HCT116 (cell line): ENCODE results near the gene ATF7. TPM values are rescaled to one million over a fixed set of nuclear protein-coding genes. Genes with fewer than 3 reads are reported as not detected.

Experiments used
- ATAC-seq: fragments of 200-7000 bp; cut with Tn5 transposase; 2 replicates; pipeline ENCODE4 v1.9.1; 2020; ENCODE audit warnings: mild to moderate bottlenecking, moderate library complexity
- BruUV-seq: library from RNA; stranded (reverse); fragments of 400-500 nt; replicated peaks from 2 replicates; lab custom pipeline; 2021; lab: Mats Ljungman, UMichigan
- CTCF ChIA-PET: fragments of 300-600 bp; sonication (Branson Sonifier 250); formaldehyde crosslinking; loops from one replicate; lab custom pipeline; 2021; ENCODE audit warnings: antibody characterized with exemption; lab: Charles Lee
- POLR2A ChIA-PET: fragments of 300-600, 350-600 bp; sonication (Branson Sonifier 250); formaldehyde crosslinking; loops from one replicate; lab custom pipeline; 2021; ENCODE audit warnings: antibody characterized with exemption; lab: Charles Lee
- RAD21 ChIA-PET, 2 experiments: fragments of 300-600 bp; sonication (Branson Sonifier 250); formaldehyde crosslinking; loops; one replicate each; lab custom pipeline; 2023; ENCODE audit warnings: low total read pairs in 2 of 2; ENCODE audit not compliant: uncharacterized antibody in 2 of 2, unreplicated experiment in 2 of 2, low non-redundant PET in 1 of 2; lab: Charles Lee
- DNase-seq: peaks from one replicate; pipeline ENCODE4 v3.0.0-alpha.2; 2010; ENCODE audit warnings: low read depth, low spot score
- H2AFZ ChIP-seq: fragments of 200-600 bp; shearing (Covaris generic), sonication (generic); 2 replicates; pipeline ENCODE4 v1.6.1; 2017; ENCODE audit warnings: low read depth, mixed run types, mixed read lengths, antibody characterized with exemption, low read length; ENCODE audit not compliant: poor library complexity, severe bottlenecking
- H3K27ac ChIP-seq: 2 replicates; pipeline ENCODE4 v1.5.1; 2012; ENCODE audit warnings: low read depth, low read length
- H3K27me3 ChIP-seq: fragments of 200-600 bp; sonication (generic); 2 replicates; pipeline ENCODE4 v1.6.1; 2016; ENCODE audit warnings: mixed run types, low read length, mixed read lengths; ENCODE audit not compliant: insufficient read depth
- H3K36me3 ChIP-seq, 2 experiments: fragments of 200-500 bp in 1 of 2; fragments of 200-600 bp in 1 of 2; sonication (Bioruptor generic) in 1 of 2; sonication (generic) in 1 of 2; 2 replicates each; pipeline versions ENCODE4 v1.5.1 to v1.6.1; 2014 to 2016; ENCODE audit warnings: low read length in 2 of 2, inconsistent platforms in 1 of 2, mixed read lengths in 1 of 2, mixed run types in 1 of 2; ENCODE audit not compliant: insufficient read depth in 2 of 2, control insufficient read depth in 1 of 2
- H3K4me1 ChIP-seq, 2 experiments: fragments of 200-600 bp in 1 of 2; sonication (generic) in 1 of 2; 2 replicates each; pipeline versions ENCODE4 v1.5.1 to v1.6.1; 2012 to 2017; ENCODE audit warnings: low read length in 2 of 2, inconsistent platforms in 1 of 2, mild to moderate bottlenecking in 1 of 2, mixed read lengths in 1 of 2, mixed run types in 1 of 2, moderate library complexity in 1 of 2; ENCODE audit not compliant: insufficient read depth in 2 of 2, control insufficient read depth in 1 of 2
- H3K4me2 ChIP-seq: fragments of 200-600 bp; sonication (generic); 2 replicates; pipeline ENCODE4 v1.6.1; 2017; ENCODE audit warnings: mixed run types, low read length, mixed read lengths
- H3K4me3 ChIP-seq, 2 experiments: fragments of 200-600 bp in 1 of 2; sonication (generic) in 1 of 2; replicated peaks in 1 of 2; 2 replicates each; pipeline ENCODE4 v1.5.1; 2011 to 2016; ENCODE audit warnings: low read length in 2 of 2, control low read depth in 1 of 2, low read depth in 1 of 2, mild to moderate bottlenecking in 1 of 2, mixed read lengths in 1 of 2, mixed run types in 1 of 2
- H3K79me2 ChIP-seq: fragments of 200-600 bp; sonication (generic); 2 replicates; pipeline ENCODE4 v1.6.1; 2017; ENCODE audit warnings: mild to moderate bottlenecking, mixed run types, low read length, moderate library complexity, mixed read lengths; ENCODE audit not compliant: insufficient read depth
- H3K9ac ChIP-seq: fragments of 200-600 bp; sonication (generic); 2 replicates; pipeline ENCODE4 v1.6.1; 2016; ENCODE audit warnings: low read length, mixed read lengths
- H3K9me2 ChIP-seq: fragments of 200-600 bp; sonication (generic), shearing (Covaris generic); 2 replicates; pipeline ENCODE4 v1.6.1; 2017; ENCODE audit warnings: mixed run types, mild to moderate bottlenecking, moderate library complexity; ENCODE audit not compliant: insufficient read depth
- H3K9me3 ChIP-seq, 2 experiments: fragments of 200-500 bp in 1 of 2; fragments of 200-600 bp in 1 of 2; sonication (Bioruptor generic) in 1 of 2; sonication (generic) in 1 of 2; 2 replicates each; pipeline ENCODE4 v1.6.1; 2014 to 2017; ENCODE audit warnings: low read length in 2 of 2, mixed read lengths in 2 of 2, inconsistent platforms in 1 of 2, low read depth in 1 of 2, mild to moderate bottlenecking in 1 of 2, mixed run types in 1 of 2, moderate library complexity in 1 of 2; ENCODE audit not compliant: control insufficient read depth in 1 of 2, insufficient read depth in 1 of 2
- H4K20me1 ChIP-seq: fragments of 200-600 bp; sonication (generic), shearing (Covaris generic); 2 replicates; pipeline ENCODE4 v1.6.1; 2017; ENCODE audit warnings: mixed run types, mild to moderate bottlenecking, moderate library complexity; ENCODE audit not compliant: insufficient read depth
- EGR1 ChIP-seq: IDR thresholded peaks from 2 replicates; pipeline ENCODE4 v1.6.1; 2012; ENCODE audit warnings: low read depth
- ELF1 ChIP-seq: IDR thresholded peaks from 2 replicates; pipeline ENCODE4 v1.6.1; 2012; ENCODE audit warnings: low read depth, borderline replicate concordance
- EZH2 ChIP-seq: fragments of 200-600 bp; sonication (generic); IDR thresholded peaks from 2 replicates; pipeline ENCODE4 v1.6.1; 2017; ENCODE audit warnings: antibody characterized with exemption, mixed run types
- EZH2phosphoT487 ChIP-seq: fragments of 200-600 bp; IDR thresholded peaks from 2 replicates; pipeline ENCODE4 v1.6.1; 2018; ENCODE audit warnings: antibody characterized with exemption, borderline replicate concordance
- FOSL1 ChIP-seq: IDR thresholded peaks from 2 replicates; pipeline ENCODE4 v1.6.1; 2012; ENCODE audit warnings: low read depth
- POLR2AphosphoS5 ChIP-seq: IDR thresholded peaks from 2 replicates; pipeline ENCODE4 v1.6.1; 2011; ENCODE audit warnings: mild to moderate bottlenecking, low read depth, low read length, moderate library complexity
- RAD21 ChIP-seq: IDR thresholded peaks from 2 replicates; pipeline ENCODE4 v1.6.1; 2012; ENCODE audit warnings: low read depth, mild to moderate bottlenecking
- SIN3A ChIP-seq: IDR thresholded peaks from 2 replicates; pipeline ENCODE4 v1.6.1; 2012; ENCODE audit warnings: low read depth
- SP1 ChIP-seq: IDR thresholded peaks from 2 replicates; pipeline ENCODE4 v1.6.1; 2012; ENCODE audit warnings: low read depth
- SRF ChIP-seq: IDR thresholded peaks from 2 replicates; pipeline ENCODE4 v1.6.1; 2012; ENCODE audit warnings: low read depth
- TCF7L2 ChIP-seq: IDR thresholded peaks from 2 replicates; pipeline ENCODE4 v1.7.0; 2011; ENCODE audit warnings: borderline replicate concordance, inconsistent platforms; ENCODE audit not compliant: insufficient read depth, insufficient read length; ENCODE audit errors: extremely low read depth
- YY1 ChIP-seq: IDR thresholded peaks from 2 replicates; pipeline ENCODE4 v1.6.1; 2011; ENCODE audit warnings: low read length, low read depth, moderate library complexity, mild to moderate bottlenecking; ENCODE audit not compliant: insufficient replicate concordance; ENCODE audit errors: extremely low read depth
- ZFX ChIP-seq: fragments of 450-650 bp; IDR thresholded peaks from 2 replicates; pipeline ENCODE4 v1.6.1; 2017
- ZNF274 ChIP-seq: fragments of 200-500 bp; sonication (Bioruptor generic); IDR thresholded peaks from 2 replicates; pipeline ENCODE4 v1.6.1; 2014; ENCODE audit warnings: mild to moderate bottlenecking, low read depth, low read length, inconsistent platforms
- intact Hi-C: fragments of 100-400 bp; cut with micrococcal nuclease; formaldehyde crosslinking; loops from 2 replicates; pipeline ENCODE4 v1.10.0; 2022
- total RNA-seq: library from RNA; stranded (reverse); gene quantifications from one replicate; pipeline ENCODE4 v1.2.1, GENCODE V29; 2021; ENCODE audit not compliant: unreplicated experiment
- TF ChIP-seq, protein P1 (sequence below): IDR thresholded peaks from 2 replicates; pipeline ENCODE4 v1.6.1; 2011; ENCODE audit warnings: mild to moderate bottlenecking, low read length, moderate library complexity; ENCODE audit not compliant: insufficient replicate concordance; ENCODE audit errors: extremely low read depth
- TF ChIP-seq, protein P2 (sequence below): IDR thresholded peaks from 2 replicates; pipeline ENCODE4 v1.6.1; 2012
- TF ChIP-seq, protein P3 (sequence below): IDR thresholded peaks from 2 replicates; pipeline ENCODE4 v1.6.1; 2012; ENCODE audit warnings: low read depth
- TF ChIP-seq, protein P4 (sequence below), 3 experiments: fragments of 200-600 bp in 1 of 3; sonication (generic) in 1 of 3; IDR thresholded peaks in 2 of 3; conservative IDR thresholded peaks in 1 of 3; 2 replicates each; pipeline ENCODE4 v1.5.1; 2012 to 2017; ENCODE audit warnings: low read depth in 2 of 3, low read length in 2 of 3, antibody characterized with exemption in 1 of 3, borderline replicate concordance in 1 of 3, control low read depth in 1 of 3, mild to moderate bottlenecking in 1 of 3, mixed read lengths in 1 of 3, mixed run types in 1 of 3, moderate library complexity in 1 of 3; ENCODE audit not compliant: insufficient read depth in 1 of 3

ATF7 gene
- total RNA-seq, 1 experiment from 2014 or later = 24.0 TPM

DNA sequence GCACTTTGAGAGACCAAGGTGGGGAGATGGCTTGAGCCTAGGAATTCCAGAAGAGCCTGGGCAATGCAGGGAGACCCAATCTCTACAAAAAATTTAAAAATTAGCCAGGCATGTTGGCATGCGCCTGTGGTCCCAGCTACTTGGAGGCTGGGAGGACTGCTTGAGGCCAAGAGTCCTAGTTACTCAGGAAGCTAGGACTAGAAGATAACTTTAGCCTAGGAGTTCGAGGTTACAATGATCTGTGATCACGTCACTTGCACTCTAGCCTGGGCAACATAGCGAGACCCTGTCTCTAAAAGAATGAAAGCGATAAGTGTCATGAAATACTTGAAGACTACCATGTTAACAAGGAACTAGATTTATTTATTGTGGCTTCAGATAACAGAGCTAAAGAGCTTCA is 3.5 kb downstream of the ATF7 start:
- POLR2A ChIA-PET = interaction anchor here (1.5 kb wide), 1 partner anchor 11 kb away, joined by 8 read pairs; no protein-coding TSS in a partner anchor
- DNase-seq = no peak
- Histone ChIP-seq H2AFZ (no peak overlapping the region), H4K20me1 (peaks cover 4% of the 10 kb centered on the region; the same call in 1 of the 2 replicates), H3K4me3 (no peak overlapping the region), H3K9me3 (no peaks in the 10 kb centered on the region), H3K4me2 (no peak overlapping the region), H3K9ac (no peak overlapping the region), H3K79me2 (peaks cover 64% of the 10 kb centered on the region), H3K4me1 (peaks cover 8 to 21% of the 10 kb centered on the region in 2 experiments), H3K27me3 (no peaks in the 10 kb centered on the region), H3K36me3 (no peaks in the 10 kb centered on the region; a peak in 1 of 4 replicates), H3K27ac (no peak overlapping the region), H3K9me2 (no peaks in the 10 kb centered on the region)
- CTCF ChIA-PET = no interaction called here
- ATAC-seq = no peak
- no TSS peak for BruUV-seq
- RAD21 ChIA-PET = no interaction called here
- intact Hi-C loops = no loop called here
- TF ChIP-seq RAD21 (no peak), FOSL1 (no peak), YY1 (no peak), EZH2 (no peak), POLR2AphosphoS5 (no peak), ZFX (no peak), SRF (no peak), ELF1 (no peak), EGR1 (no peak), EZH2phosphoT487 (no peak), SP1 (no peak), ZNF274 (no peak), SIN3A (no peak), TCF7L2 (no peak)
- TF ChIP-seq, protein P1, sequence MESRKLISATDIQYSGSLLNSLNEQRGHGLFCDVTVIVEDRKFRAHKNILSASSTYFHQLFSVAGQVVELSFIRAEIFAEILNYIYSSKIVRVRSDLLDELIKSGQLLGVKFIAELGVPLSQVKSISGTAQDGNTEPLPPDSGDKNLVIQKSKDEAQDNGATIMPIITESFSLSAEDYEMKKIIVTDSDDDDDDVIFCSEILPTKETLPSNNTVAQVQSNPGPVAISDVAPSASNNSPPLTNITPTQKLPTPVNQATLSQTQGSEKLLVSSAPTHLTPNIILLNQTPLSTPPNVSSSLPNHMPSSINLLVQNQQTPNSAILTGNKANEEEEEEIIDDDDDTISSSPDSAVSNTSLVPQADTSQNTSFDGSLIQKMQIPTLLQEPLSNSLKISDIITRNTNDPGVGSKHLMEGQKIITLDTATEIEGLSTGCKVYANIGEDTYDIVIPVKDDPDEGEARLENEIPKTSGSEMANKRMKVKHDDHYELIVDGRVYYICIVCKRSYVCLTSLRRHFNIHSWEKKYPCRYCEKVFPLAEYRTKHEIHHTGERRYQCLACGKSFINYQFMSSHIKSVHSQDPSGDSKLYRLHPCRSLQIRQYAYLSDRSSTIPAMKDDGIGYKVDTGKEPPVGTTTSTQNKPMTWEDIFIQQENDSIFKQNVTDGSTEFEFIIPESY = no peak
- TF ChIP-seq, protein P2, sequence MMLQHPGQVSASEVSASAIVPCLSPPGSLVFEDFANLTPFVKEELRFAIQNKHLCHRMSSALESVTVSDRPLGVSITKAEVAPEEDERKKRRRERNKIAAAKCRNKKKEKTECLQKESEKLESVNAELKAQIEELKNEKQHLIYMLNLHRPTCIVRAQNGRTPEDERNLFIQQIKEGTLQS = no peak
- TF ChIP-seq, protein P3, sequence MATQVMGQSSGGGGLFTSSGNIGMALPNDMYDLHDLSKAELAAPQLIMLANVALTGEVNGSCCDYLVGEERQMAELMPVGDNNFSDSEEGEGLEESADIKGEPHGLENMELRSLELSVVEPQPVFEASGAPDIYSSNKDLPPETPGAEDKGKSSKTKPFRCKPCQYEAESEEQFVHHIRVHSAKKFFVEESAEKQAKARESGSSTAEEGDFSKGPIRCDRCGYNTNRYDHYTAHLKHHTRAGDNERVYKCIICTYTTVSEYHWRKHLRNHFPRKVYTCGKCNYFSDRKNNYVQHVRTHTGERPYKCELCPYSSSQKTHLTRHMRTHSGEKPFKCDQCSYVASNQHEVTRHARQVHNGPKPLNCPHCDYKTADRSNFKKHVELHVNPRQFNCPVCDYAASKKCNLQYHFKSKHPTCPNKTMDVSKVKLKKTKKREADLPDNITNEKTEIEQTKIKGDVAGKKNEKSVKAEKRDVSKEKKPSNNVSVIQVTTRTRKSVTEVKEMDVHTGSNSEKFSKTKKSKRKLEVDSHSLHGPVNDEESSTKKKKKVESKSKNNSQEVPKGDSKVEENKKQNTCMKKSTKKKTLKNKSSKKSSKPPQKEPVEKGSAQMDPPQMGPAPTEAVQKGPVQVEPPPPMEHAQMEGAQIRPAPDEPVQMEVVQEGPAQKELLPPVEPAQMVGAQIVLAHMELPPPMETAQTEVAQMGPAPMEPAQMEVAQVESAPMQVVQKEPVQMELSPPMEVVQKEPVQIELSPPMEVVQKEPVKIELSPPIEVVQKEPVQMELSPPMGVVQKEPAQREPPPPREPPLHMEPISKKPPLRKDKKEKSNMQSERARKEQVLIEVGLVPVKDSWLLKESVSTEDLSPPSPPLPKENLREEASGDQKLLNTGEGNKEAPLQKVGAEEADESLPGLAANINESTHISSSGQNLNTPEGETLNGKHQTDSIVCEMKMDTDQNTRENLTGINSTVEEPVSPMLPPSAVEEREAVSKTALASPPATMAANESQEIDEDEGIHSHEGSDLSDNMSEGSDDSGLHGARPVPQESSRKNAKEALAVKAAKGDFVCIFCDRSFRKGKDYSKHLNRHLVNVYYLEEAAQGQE = no peak
- TF ChIP-seq, protein P4, sequence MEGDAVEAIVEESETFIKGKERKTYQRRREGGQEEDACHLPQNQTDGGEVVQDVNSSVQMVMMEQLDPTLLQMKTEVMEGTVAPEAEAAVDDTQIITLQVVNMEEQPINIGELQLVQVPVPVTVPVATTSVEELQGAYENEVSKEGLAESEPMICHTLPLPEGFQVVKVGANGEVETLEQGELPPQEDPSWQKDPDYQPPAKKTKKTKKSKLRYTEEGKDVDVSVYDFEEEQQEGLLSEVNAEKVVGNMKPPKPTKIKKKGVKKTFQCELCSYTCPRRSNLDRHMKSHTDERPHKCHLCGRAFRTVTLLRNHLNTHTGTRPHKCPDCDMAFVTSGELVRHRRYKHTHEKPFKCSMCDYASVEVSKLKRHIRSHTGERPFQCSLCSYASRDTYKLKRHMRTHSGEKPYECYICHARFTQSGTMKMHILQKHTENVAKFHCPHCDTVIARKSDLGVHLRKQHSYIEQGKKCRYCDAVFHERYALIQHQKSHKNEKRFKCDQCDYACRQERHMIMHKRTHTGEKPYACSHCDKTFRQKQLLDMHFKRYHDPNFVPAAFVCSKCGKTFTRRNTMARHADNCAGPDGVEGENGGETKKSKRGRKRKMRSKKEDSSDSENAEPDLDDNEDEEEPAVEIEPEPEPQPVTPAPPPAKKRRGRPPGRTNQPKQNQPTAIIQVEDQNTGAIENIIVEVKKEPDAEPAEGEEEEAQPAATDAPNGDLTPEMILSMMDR (IDR thresholded peaks at IDR 0.05 in 2 of 3, conservative IDR thresholded peaks at IDR 0.05 in 1 of 3; ENCODE audit: borderline replicate concordance in 1 of 3, insufficient read depth in 1 of 3, low read depth in 2 of 3, low read length in 2 of 3) = no peak
